GM19193 (cell line): ENCODE results near the gene CAMK2N2.

ENCODE experiments used
- POLR2A ChIP-seq: IDR thresholded peaks from 4 replicates; pipeline ENCODE4 v1.6.1; 2011; ENCODE audit not compliant: insufficient read depth, insufficient read length; ENCODE audit errors: extremely low read depth

CAMK2N2 gene

GRCh38 chr3:184255291-184256039, 5.9 kb downstream of the CAMK2N2 start:
- TF ChIP-seq POLR2A = no peak

GRCh38 chr3:184250167-184250828, 11.1 kb downstream of the CAMK2N2 start:
- TF ChIP-seq POLR2A = no peak

DNA sequence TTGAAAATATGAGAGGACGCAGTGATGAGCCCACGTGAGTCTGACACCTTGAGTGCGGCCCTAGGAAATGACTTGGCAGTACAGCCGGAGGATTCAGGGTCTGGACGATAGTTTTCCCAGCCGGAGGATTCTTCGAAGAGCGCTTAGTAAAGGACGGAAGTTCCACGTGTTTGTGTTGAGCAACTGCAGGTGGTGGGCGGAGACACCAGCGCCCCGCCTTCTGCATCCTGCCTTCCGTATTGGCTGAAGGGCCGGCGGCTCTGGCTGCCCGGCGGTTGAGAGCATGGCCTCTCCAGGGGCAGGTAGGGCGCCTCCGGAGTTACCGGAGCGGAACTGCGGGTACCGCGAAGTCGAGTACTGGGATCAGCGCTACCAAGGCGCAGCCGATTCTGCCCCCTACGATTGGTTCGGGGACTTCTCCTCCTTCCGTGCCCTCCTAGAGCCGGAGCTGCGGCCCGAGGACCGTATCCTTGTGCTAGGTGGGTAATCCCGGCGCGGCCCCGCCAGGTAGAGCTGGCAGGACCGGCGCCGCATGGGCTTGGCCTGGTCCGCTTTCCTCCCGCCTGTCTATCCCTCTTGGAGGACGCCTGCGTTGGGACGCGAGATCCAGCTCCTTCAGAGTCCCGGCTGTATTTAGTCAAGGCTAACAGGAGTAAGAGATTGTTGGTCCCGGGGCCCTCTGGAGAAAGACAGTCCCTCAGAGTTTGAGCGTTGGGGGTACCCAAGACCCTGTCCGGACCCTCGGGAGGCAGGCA, 11.8 kb downstream of the CAMK2N2 start, which contains the start of gene EEF1AKMT4:
EEF1AKMT4 (plus strand) TSS at position 261 of the 755 bp plus-strand sequence; CDS start at position 284, 23 bp downstream.
- TF ChIP-seq POLR2A = peak; percentile 57

GRCh38 chr3:184248454-184249411, 12.6 kb downstream of the CAMK2N2 start, which contains the start of gene ALG3:
ALG3 (minus strand) TSS chr3:184248962; CDS start chr3:184248940, 22 bp downstream.
- TF ChIP-seq POLR2A = peak; percentile 96

- TF ChIP-seq POLR2A = no peak
Measured at GRCh38 chr3:184242297-184242685, 19.1 kb downstream of the CAMK2N2 start.

DNA sequence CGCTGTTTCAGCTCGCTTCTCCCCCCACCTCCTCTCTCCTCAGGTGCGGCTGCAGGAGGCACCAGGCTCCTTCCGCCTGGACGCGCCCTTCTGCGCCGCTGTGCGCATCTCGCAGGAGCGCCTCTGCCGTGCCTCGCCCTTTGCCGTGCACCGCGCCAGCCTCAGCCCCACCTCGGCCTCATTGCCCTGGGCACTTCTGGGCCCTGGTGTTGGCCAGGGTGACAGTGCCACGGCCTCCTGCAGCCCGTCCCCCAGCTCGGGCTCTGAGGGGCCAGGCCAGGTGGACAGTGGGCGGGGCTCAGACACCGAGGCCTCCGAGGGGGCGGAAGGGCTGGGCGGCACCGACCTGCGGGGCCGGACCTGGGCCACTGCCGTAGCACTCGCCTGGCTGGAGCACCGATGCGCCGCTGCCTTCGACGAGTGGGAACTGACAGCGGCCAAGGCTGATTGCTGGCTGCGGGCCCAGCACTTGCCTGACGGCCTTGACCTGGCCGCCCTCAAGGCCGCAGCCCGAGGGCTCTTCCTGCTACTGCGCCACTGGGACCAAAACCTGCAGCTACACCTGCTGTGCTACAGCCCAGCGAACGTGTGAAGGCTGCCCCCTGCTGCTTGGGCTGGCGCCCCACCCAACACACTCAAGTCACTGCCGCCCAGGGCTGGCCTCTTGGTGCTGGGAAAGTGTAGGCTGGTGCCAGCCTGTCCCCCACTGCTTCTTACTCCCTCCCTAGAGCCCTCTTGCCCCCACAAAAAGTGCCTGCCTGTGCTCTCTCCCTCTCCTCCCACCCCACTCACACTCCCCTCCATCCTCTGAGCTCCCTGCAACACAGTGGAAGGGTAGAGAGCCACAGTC, 19.7 kb downstream of the CAMK2N2 start:
- TF ChIP-seq POLR2A = peak; percentile 17

DNA sequence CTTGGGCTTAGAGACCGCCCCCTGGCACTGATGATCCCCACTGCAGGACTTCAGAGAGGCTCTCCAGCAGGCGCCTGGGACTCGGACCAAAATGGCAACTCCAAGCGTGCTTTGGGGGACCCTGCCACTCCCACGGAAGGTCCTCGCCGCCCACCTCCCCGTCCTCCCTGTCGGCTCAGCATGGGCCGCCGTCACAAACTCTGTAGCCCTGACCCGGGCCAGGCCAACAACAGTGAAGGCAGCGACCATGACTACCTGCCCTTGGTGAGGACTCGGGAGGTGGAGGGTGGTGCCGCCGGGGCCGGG, 20.3 kb downstream of the CAMK2N2 start:
- no peak for TF ChIP-seq POLR2A

GRCh38 chr3:184240384-184241140, 20.8 kb downstream of the CAMK2N2 start:
- no peak for TF ChIP-seq POLR2A

- TF ChIP-seq POLR2A = no peak
Measured at GRCh38 chr3:184239708-184240107, 21.6 kb downstream of the CAMK2N2 start.

GRCh38 chr3:184239221-184239620, 22.1 kb downstream of the CAMK2N2 start:
- TF ChIP-seq POLR2A = no peak

DNA sequence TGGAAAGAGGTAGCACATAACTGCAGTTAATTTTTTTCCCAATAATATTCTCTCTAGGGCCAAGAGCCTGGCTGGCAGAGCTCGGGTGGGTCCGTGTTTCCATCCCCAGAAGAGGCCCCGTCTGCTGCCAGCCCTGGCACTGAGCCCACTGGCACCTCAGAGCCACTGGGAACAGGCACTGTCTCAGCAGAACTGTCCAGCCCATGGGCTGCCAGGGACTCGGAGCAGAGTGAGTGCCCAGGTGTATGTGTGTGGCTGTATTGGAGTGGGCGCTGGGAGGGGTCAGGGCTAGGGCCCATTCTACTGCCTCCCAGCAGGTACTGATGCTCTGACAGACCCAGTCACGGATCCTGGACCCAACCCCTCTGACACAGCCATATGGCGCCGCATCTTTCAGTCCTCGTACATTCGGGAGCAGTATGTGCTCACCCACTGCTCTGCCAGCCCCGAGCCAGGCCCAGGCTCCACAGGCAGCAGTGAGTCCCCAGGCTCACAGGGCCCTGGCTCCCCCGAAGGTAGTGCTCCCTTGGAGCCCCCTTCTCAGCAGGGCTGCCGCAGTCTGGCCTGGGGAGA, 23.0 kb downstream of the CAMK2N2 start:
- TF ChIP-seq POLR2A = no peak

GRCh38 chr3:184237807-184238206, 23.5 kb downstream of the CAMK2N2 start:
- no peak for TF ChIP-seq POLR2A
